HL-60 (cell line): ENCODE data around the gene ANKRD1.

ENCODE experiments used
- CTCF ChIP-seq: IDR thresholded peaks from one replicate; pipeline ENCODE4 v1.5.1; 2011; ENCODE audit warnings: low read length, control low read depth, inconsistent platforms; ENCODE audit not compliant: insufficient read depth
- POLR2AphosphoS5 ChIP-seq: IDR thresholded peaks from 2 replicates; pipeline ENCODE4 v1.6.1; 2012; ENCODE audit warnings: low read depth
- TF ChIP-seq, protein P1 (sequence below): IDR thresholded peaks from 2 replicates; pipeline ENCODE4 v1.6.1; 2012; ENCODE audit warnings: low read depth; ENCODE audit not compliant: insufficient replicate concordance

GRCh38 chr10:90944749-90945148 is 23.9 kb upstream of the ANKRD1 start:
- no peak for TF ChIP-seq CTCF
- TF ChIP-seq, protein P1, sequence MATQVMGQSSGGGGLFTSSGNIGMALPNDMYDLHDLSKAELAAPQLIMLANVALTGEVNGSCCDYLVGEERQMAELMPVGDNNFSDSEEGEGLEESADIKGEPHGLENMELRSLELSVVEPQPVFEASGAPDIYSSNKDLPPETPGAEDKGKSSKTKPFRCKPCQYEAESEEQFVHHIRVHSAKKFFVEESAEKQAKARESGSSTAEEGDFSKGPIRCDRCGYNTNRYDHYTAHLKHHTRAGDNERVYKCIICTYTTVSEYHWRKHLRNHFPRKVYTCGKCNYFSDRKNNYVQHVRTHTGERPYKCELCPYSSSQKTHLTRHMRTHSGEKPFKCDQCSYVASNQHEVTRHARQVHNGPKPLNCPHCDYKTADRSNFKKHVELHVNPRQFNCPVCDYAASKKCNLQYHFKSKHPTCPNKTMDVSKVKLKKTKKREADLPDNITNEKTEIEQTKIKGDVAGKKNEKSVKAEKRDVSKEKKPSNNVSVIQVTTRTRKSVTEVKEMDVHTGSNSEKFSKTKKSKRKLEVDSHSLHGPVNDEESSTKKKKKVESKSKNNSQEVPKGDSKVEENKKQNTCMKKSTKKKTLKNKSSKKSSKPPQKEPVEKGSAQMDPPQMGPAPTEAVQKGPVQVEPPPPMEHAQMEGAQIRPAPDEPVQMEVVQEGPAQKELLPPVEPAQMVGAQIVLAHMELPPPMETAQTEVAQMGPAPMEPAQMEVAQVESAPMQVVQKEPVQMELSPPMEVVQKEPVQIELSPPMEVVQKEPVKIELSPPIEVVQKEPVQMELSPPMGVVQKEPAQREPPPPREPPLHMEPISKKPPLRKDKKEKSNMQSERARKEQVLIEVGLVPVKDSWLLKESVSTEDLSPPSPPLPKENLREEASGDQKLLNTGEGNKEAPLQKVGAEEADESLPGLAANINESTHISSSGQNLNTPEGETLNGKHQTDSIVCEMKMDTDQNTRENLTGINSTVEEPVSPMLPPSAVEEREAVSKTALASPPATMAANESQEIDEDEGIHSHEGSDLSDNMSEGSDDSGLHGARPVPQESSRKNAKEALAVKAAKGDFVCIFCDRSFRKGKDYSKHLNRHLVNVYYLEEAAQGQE: no peak
- TF ChIP-seq POLR2AphosphoS5: no peak
